Stimulated activated CD8-positive, alpha-beta memory T cell treated with anti-CD3 and anti-CD28 coated beads, Interleukin-12 subunit alpha, Interleukin-12 subunit beta, amount 100 ng/mL, for 24 hours (primary cell): ENCODE data around the gene PCBD1.

Source experiments
- DNase-seq: peaks from one replicate; pipeline ENCODE4 v3.0.0-alpha.2; 2020; ENCODE audit errors: extremely low read depth

The PCBD1 gene

GRCh38 chr10:70917635-70918034 is 29.3 kb upstream of the PCBD1 start:
- DNase-seq: no peak

GRCh38 chr10:70917226-70917625 is 28.9 kb upstream of the PCBD1 start:
- DNase-seq: no peak

- no peak for DNase-seq
Observed at GRCh38 chr10:70916241-70916640, 27.9 kb upstream of the PCBD1 start.

- no peak for DNase-seq
Observed at GRCh38 chr10:70915806-70916205, 27.4 kb upstream of the PCBD1 start.

- no peak for DNase-seq
Observed at GRCh38 chr10:70915206-70915605, 26.8 kb upstream of the PCBD1 start.

GRCh38 chr10:70914316-70914864 is 26.0 kb upstream of the PCBD1 start:
- no peak for DNase-seq

- no peak for DNase-seq
Observed at GRCh38 chr10:70913893-70914240, 25.5 kb upstream of the PCBD1 start.

- no peak for DNase-seq
Observed at GRCh38 chr10:70913191-70913892, 25.0 kb upstream of the PCBD1 start.

- no peak for DNase-seq
Observed at GRCh38 chr10:70912556-70912955, 24.2 kb upstream of the PCBD1 start.

GRCh38 chr10:70911386-70911785 is 23.0 kb upstream of the PCBD1 start:
- no peak for DNase-seq

- DNase-seq: no peak
Observed at GRCh38 chr10:70910486-70911341, 22.3 kb upstream of the PCBD1 start.

- no peak for DNase-seq
Observed at GRCh38 chr10:70909326-70909935, 21.1 kb upstream of the PCBD1 start.

- no peak for DNase-seq
Observed at GRCh38 chr10:70908406-70909296, 20.3 kb upstream of the PCBD1 start.

- DNase-seq: no peak
Observed at GRCh38 chr10:70907637-70908405, 19.5 kb upstream of the PCBD1 start.

GRCh38 chr10:70906953-70907636 is 18.7 kb upstream of the PCBD1 start:
- DNase-seq: no peak

GRCh38 chr10:70906031-70906783 is 17.8 kb upstream of the PCBD1 start:
- DNase-seq: no peak

- no peak for DNase-seq
Observed at GRCh38 chr10:70905071-70906021, 17.0 kb upstream of the PCBD1 start.

- DNase-seq: no peak
Observed at GRCh38 chr10:70903262-70903921, 15.0 kb upstream of the PCBD1 start.
